Stomach (tissue), 9 donors: Measurements from ENCODE around the gene FAM110A. TPM values are rescaled to one million over a fixed set of nuclear protein-coding genes. Genes with fewer than 3 reads are reported as not detected.
"Not testable (repeated sequence)": the region's sequence is repeated elsewhere in the genome, so short reads cannot be mapped to it uniquely, and the experiment has no call there.

Experiments used
- DNase-seq, 2 donors: peaks; one replicate each; pipeline versions ENCODE4 v3.0.0 to v3.0.0-alpha.2; 2013 to 2019
- H3K27ac ChIP-seq, 5 donors: fragments of 200-600 bp in 4 of 5; sonication (generic) in 4 of 5; one replicate each; pipeline ENCODE4 v1.5.1; 2013 to 2019; ENCODE audit warnings: mild to moderate bottlenecking in 1 of 5, moderate library complexity in 1 of 5
- H3K27me3 ChIP-seq, 3 donors: fragments of 200-600 bp; sonication (generic); one replicate each; pipeline ENCODE4 v1.5.1; 2017 to 2019; ENCODE audit warnings: mixed run types in 1 of 3
- H3K36me3 ChIP-seq, 4 donors: fragments of 200-600 bp; sonication (generic); 1 replicate in 3 of 4; 2 replicates in 1 of 4; pipeline ENCODE4 v1.5.1; 2016 to 2019
- H3K4me1 ChIP-seq, 4 donors: fragments of 200-600 bp; sonication (generic); one replicate each; pipeline ENCODE4 v1.5.1; 2016 to 2019
- H3K4me3 ChIP-seq, 4 donors: fragments of 200-600 bp; sonication (generic) in 3 of 4; one replicate each; pipeline ENCODE4 v1.5.1; 2016 to 2019; ENCODE audit warnings: mild to moderate bottlenecking in 1 of 4
- H3K9me3 ChIP-seq, 4 donors: fragments of 200-600 bp; sonication (generic); one replicate each; pipeline ENCODE4 v1.5.1; 2016 to 2019
- CTCF ChIP-seq, 7 experiments: fragments of 450-650 bp in 4 of 7; fragments of 200-600 bp in 3 of 7; sonication (generic) in 3 of 7; IDR thresholded peaks; one replicate each; pipeline ENCODE4 v1.5.1; 2016 to 2019; ENCODE audit warnings: antibody characterized with exemption in 7 of 7, control low read depth in 2 of 7, mild to moderate bottlenecking in 1 of 7
- EP300 ChIP-seq: sonication (generic); formaldehyde crosslinking; IDR thresholded peaks from one replicate; pipeline ENCODE4 v1.6.1; 2017; ENCODE audit warnings: antibody characterized with exemption
- POLR2A ChIP-seq, 4 donors: fragments of 450-650 bp; IDR thresholded peaks; one replicate each; pipeline ENCODE4 v1.6.1; 2016; ENCODE audit warnings: antibody characterized with exemption in 4 of 4, control low read depth in 2 of 4, mild to moderate bottlenecking in 1 of 4, moderate library complexity in 1 of 4
- POLR2AphosphoS5 ChIP-seq, 3 donors: sonication (generic); formaldehyde crosslinking; IDR thresholded peaks; one replicate each; pipeline ENCODE4 v1.6.1; 2016; ENCODE audit warnings: antibody characterized with exemption in 3 of 3
- WGBS, 5 donors: extraction: QIAGEN DNeasy Blood & Tissue Kit in 3 of 5; methylation state at CpG; one replicate each; pipeline versions ENCODE4 v1.1.5 to v1.1.7; 2013 to 2018; 5-methylcytosine and 5-hydroxymethylcytosine counted together
- intact Hi-C: fragments of 100-400 bp; cut with DNase I; formaldehyde crosslinking; loops from one replicate; pipeline ENCODE4 v1.15.1; 2023; ENCODE audit warnings: low total_unique reads
- polyA plus RNA-seq, 3 donors: library from polyadenylated mRNA; stranded (reverse); fragments of 200-250 nt; gene quantifications; one replicate each; pipeline ENCODE4 v1.2.3, GENCODE V29; 2013
- total RNA-seq, 5 donors: library from RNA; depleted of rRNA; stranded (reverse); fragments of >200 nt; gene quantifications; one replicate each; pipeline versions ENCODE4 v1.1.0 to v1.2.3, GENCODE V29; 2014 to 2016
- donor health status: healthy with polysubstance abuse.
- donor health status: Bipolar disorder and iron deficiency.
- donor health status: healthy.

FAM110A gene
- total and polyA plus RNA-seq, 8 donors = 0.58 to 17.6 (median 3.8) TPM

DNA sequence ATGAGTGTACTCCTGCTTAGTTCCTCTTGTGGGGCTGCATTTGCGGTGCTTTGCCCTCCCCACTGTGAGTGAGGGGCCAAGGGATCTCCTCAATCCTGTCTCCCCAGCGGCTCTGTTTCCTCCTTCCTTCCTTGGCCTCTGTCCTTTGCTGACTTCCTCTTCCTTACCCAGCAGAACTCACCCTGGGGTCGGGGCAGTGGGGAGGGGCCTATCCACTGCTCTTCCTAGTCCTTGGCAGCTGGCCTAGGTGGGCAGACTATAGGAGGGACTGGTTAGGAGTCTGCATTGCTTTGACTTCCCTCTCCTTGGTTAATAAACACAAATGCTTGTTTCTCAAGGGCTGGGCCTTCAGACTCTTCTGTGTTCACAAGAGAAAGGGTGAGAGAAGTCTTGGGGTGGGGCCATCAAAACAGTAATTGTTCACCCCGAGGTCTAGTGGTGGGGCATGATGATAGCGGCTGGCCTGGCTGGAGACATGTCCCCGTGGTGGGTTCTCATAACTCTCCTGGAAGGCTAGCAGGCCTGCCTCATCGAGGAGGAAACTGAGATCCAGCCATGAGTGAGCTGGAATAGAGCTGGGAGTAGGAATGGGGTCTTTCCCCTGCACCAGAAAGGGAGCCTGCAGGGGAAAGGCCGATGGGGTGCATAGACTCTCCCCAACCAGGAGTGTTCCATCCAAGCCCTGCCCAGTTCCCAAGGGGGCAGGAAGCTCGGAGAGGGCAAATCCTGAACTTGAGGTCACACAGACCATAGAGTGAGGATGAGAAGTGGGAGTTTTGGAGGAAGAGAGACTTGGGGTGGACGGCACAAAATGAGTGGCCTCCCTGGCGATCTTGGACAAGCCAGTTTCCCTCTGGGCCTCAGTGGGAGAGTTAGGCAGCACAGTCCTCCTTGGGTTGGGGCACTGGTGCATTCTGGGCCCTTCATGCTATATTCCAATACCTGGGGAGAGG lies 12.7 kb downstream of the FAM110A start:
- intact Hi-C loops = no loop called here
- Histone ChIP-seq H3K4me1 (peaks cover 28 to 61% (median 52%) of the 10 kb centered on the region in 4 donors), H3K4me3 (peak overlapping the region in 2 of 4 donors; percentile 42 to 53), H3K9me3 (no peaks in the 10 kb centered on the region), H3K36me3 (peaks cover 0 to 10% (median 0%) of the 10 kb centered on the region in 4 donors), H3K27me3 (peaks cover 0 to 14% (median 7%) of the 10 kb centered on the region in 3 donors), H3K27ac (no peak overlapping the region)
- 64 to 72% (median 70%) methylated on average over 11 of the region's 11 CpGs for WGBS, 5 donors
- TF ChIP-seq POLR2AphosphoS5 (IDR thresholded peaks at IDR 0.05) = no peak
- no peak for DNase-seq

DNA sequence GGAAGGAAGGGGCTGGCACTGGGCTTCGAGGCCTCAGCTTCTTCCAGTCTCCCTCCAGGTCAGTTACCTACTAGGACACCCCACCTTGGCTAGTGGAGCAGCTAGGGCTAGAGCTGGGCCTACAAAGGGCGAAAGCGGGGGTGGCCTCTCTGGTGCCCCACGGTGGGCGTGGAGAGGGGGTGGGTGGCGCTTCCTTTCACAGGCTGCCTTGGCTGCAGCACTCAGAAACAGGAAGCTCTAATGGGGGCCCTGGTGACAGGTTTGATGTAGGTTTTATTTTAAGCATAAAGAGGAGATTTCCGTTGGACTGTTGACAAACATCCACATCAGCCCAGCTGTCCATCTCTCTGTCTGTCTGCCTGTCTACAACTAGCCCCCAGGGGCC lies 13.4 kb downstream of the FAM110A start:
- WGBS, 5 donors = 48 to 72% (median 59%) methylated on average over 5 to 7 of the region's 7 CpGs
- H3K4me1 ChIP-seq = peaks cover 24 to 54% (median 45%) of the 10 kb centered on the region in 4 donors
- H3K4me3 ChIP-seq = no peak overlapping the region
- peaks cover 0 to 8% (median under 1%) of the 10 kb centered on the region in 3 donors for H3K27me3 ChIP-seq
- intact Hi-C loops = no loop called here
- no peaks in the 10 kb centered on the region for H3K9me3 ChIP-seq
- H3K36me3 ChIP-seq = peaks cover 0 to 10% (median 0%) of the 10 kb centered on the region in 4 donors
- peak in 1 of 2 donors; percentile 64 for DNase-seq
- no peak overlapping the region for H3K27ac ChIP-seq
- TF ChIP-seq POLR2AphosphoS5 (IDR thresholded peaks at IDR 0.05) = no peak
- TF ChIP-seq CTCF (IDR thresholded peaks at IDR 0.05) = no peak
- no peak for TF ChIP-seq POLR2A (IDR thresholded peaks at IDR 0.05)
- no peak for TF ChIP-seq EP300

GRCh38 chr20:848193-848592 lies 14.7 kb downstream of the FAM110A start:
- Histone ChIP-seq H3K36me3 (peaks cover 0 to 10% (median 0%) of the 10 kb centered on the region in 4 donors), H3K4me1 (peaks cover 16 to 41% (median 33%) of the 10 kb centered on the region in 4 donors), H3K4me3 (no peak overlapping the region), H3K27ac (no peak overlapping the region), H3K9me3 (no peaks in the 10 kb centered on the region), H3K27me3 (no peaks in the 10 kb centered on the region)
- TF ChIP-seq POLR2AphosphoS5 (IDR thresholded peaks at IDR 0.05) = no peak
- TF ChIP-seq CTCF (IDR thresholded peaks at IDR 0.05) = no peak
- no peak for TF ChIP-seq EP300
- TF ChIP-seq POLR2A (IDR thresholded peaks at IDR 0.05) = no peak
- intact Hi-C loops = no loop called here
- DNase-seq = peak in 1 of 2 donors; percentile 43
- whole genome bisulfite sequencing, 5 donors = 88 to 100% (median 90%) methylated on average over 3 to 5 of the region's 5 CpGs

GRCh38 chr20:848731-849130 lies 15.2 kb downstream of the FAM110A start:
- WGBS, 5 donors = 90 to 95% (median 92%) methylated on average over 7 to 8 of the region's 8 CpGs
- H3K27ac ChIP-seq, H3K4me3 ChIP-seq, intact Hi-C loops, H3K27me3 ChIP-seq, H3K9me3 ChIP-seq, DNase-seq: not testable (repeated sequence)
- Histone ChIP-seq H3K4me1 (peaks cover 15 to 36% (median 28%) of the 10 kb centered on the region in 4 donors), H3K36me3 (peaks cover 0 to 10% (median 0%) of the 10 kb centered on the region in 4 donors)

- 86 to 94% (median 91%) methylated on average over 4 of the region's 4 CpGs for WGBS, 5 donors
- Histone ChIP-seq H3K27me3 (no peaks in the 10 kb centered on the region), H3K36me3 (no peaks in the 10 kb centered on the region), H3K27ac (no peak overlapping the region), H3K4me3 (no peak overlapping the region), H3K9me3 (no peaks in the 10 kb centered on the region), H3K4me1 (peaks cover 0 to 16% (median 2%) of the 10 kb centered on the region in 4 donors)
- no peak for DNase-seq
- TF ChIP-seq CTCF (IDR thresholded peaks at IDR 0.05) (no peak), EP300 (no peak), POLR2AphosphoS5 (IDR thresholded peaks at IDR 0.05) (no peak), POLR2A (IDR thresholded peaks at IDR 0.05) (no peak)
- intact Hi-C loops = no loop called here
Measured at GRCh38 chr20:853406-853996, 20.0 kb downstream of the FAM110A start.
